Measurements from ENCODE around the gene CLEC2D. TPM values are rescaled to one million over a fixed set of nuclear protein-coding genes. Genes with fewer than 3 reads are reported as not detected.

The CLEC2D gene
- total RNA-seq, 3 donors from 2014 or later = 10.9 to 30.1 (median 23.9) TPM

GRCh38 chr12:9698681-9699080, 29.2 kb downstream of the CLEC2D start:
- Histone ChIP-seq H3K27ac (no peak overlapping the region), H3K4me1 (no peaks in the 10 kb centered on the region), H3K27me3 (no peaks in the 10 kb centered on the region), H3K36me3 (no peaks in the 10 kb centered on the region), H3K9me3 (peaks cover 0 to 7% of the 10 kb centered on the region in 2 donors), H3K4me3 (no peak overlapping the region)
- no peak for TF ChIP-seq CTCF (IDR thresholded peaks at IDR 0.05)
- no peak for TF ChIP-seq POLR2AphosphoS5 (IDR thresholded peaks at IDR 0.05)
- no peak for TF ChIP-seq POLR2A (IDR thresholded peaks at IDR 0.05)
- intact Hi-C loops (cut with DNase I; ENCODE audit: low total_unique reads) = no loop called here
- no peak for DNase-seq (ENCODE audit: low spot score in 2 of 2)

- TF ChIP-seq POLR2AphosphoS5 (IDR thresholded peaks at IDR 0.05) (no peak), POLR2A (IDR thresholded peaks at IDR 0.05) (no peak), CTCF (IDR thresholded peaks at IDR 0.05) (no peak)
- H3K9me3 ChIP-seq = peaks cover 0 to 7% of the 10 kb centered on the region in 2 donors
- H3K36me3 ChIP-seq = no peaks in the 10 kb centered on the region
- intact Hi-C loops (cut with DNase I; ENCODE audit: low total_unique reads) = no loop called here
- no peaks in the 10 kb centered on the region for H3K4me1 ChIP-seq
- H3K4me3 ChIP-seq = no peak overlapping the region
- H3K27me3 ChIP-seq = no peaks in the 10 kb centered on the region
- H3K27ac ChIP-seq = no peak overlapping the region
- no peak for DNase-seq (ENCODE audit: low spot score in 2 of 2)
Observed at GRCh38 chr12:9699269-9699897, 29.9 kb downstream of the CLEC2D start.

GRCh38 chr12:9699898-9700605, 30.5 kb downstream of the CLEC2D start:
- no peak overlapping the region for H3K27ac ChIP-seq
- no peak overlapping the region for H3K4me3 ChIP-seq
- H3K36me3 ChIP-seq = no peaks in the 10 kb centered on the region
- peaks cover 0 to 7% of the 10 kb centered on the region in 2 donors for H3K9me3 ChIP-seq
- DNase-seq (ENCODE audit: low spot score in 2 of 2) = no peak
- TF ChIP-seq POLR2A (IDR thresholded peaks at IDR 0.05) = no peak
- TF ChIP-seq CTCF (IDR thresholded peaks at IDR 0.05) = no peak
- TF ChIP-seq POLR2AphosphoS5 (IDR thresholded peaks at IDR 0.05) = no peak
- no peaks in the 10 kb centered on the region for H3K4me1 ChIP-seq
- intact Hi-C loops (cut with DNase I; ENCODE audit: low total_unique reads) = no loop called here
- no peaks in the 10 kb centered on the region for H3K27me3 ChIP-seq

GRCh38 chr12:9700606-9700956, 31.1 kb downstream of the CLEC2D start:
- no peaks in the 10 kb centered on the region for H3K36me3 ChIP-seq
- no peak overlapping the region for H3K27ac ChIP-seq
- no peaks in the 10 kb centered on the region for H3K27me3 ChIP-seq
- TF ChIP-seq CTCF (IDR thresholded peaks at IDR 0.05) = no peak
- no peak for TF ChIP-seq POLR2AphosphoS5 (IDR thresholded peaks at IDR 0.05)
- TF ChIP-seq POLR2A (IDR thresholded peaks at IDR 0.05) = no peak
- no peak overlapping the region for H3K4me3 ChIP-seq
- intact Hi-C loops (cut with DNase I; ENCODE audit: low total_unique reads) = no loop called here
- DNase-seq (ENCODE audit: low spot score in 2 of 2) = no peak
- peaks cover 0 to 7% of the 10 kb centered on the region in 2 donors for H3K9me3 ChIP-seq
- no peaks in the 10 kb centered on the region for H3K4me1 ChIP-seq

GRCh38 chr12:9701380-9702154, 32.1 kb downstream of the CLEC2D start:
- DNase-seq (ENCODE audit: low spot score in 2 of 2) = no peak
- Histone ChIP-seq H3K4me3 (no peak overlapping the region), H3K27me3 (no peaks in the 10 kb centered on the region), H3K9me3 (peaks cover 0 to 7% of the 10 kb centered on the region in 2 donors), H3K27ac (no peak overlapping the region), H3K36me3 (no peaks in the 10 kb centered on the region), H3K4me1 (no peaks in the 10 kb centered on the region)
- intact Hi-C loops (cut with DNase I; ENCODE audit: low total_unique reads) = no loop called here
- no peak for TF ChIP-seq POLR2A (IDR thresholded peaks at IDR 0.05)
- TF ChIP-seq CTCF (IDR thresholded peaks at IDR 0.05) = no peak
- TF ChIP-seq POLR2AphosphoS5 (IDR thresholded peaks at IDR 0.05) = no peak

Data from breast epithelium (tissue), 4 donors.